ENCODE data around the gene ATP2A2.
"Not testable (repeated sequence)": the region's sequence is repeated elsewhere in the genome, so short reads cannot be mapped to it uniquely, and the experiment has no call there.

ATP2A2 gene

GRCh38 chr12:110246636-110247339, 34.3 kb upstream of the ATP2A2 start:
- FAIRE-seq (no peak), DNase-seq (ENCODE audit: insufficient read length, low spot score) (no peak)
- TF ChIP-seq POLR2AphosphoS5 (IDR thresholded peaks at IDR 0.05; ENCODE audit: low read depth, low read length): no peak
- no peak for TF ChIP-seq SPI1 (IDR thresholded peaks at IDR 0.05; ENCODE audit: low read depth, low read length)
- TF ChIP-seq POU2F2 (IDR thresholded peaks at IDR 0.05; ENCODE audit: low read depth, low read length): no peak
- TF ChIP-seq PAX5 (IDR thresholded peaks at IDR 0.05; ENCODE audit: insufficient read depth, low read length, severe bottlenecking): no peak
- TF ChIP-seq TAF1 (IDR thresholded peaks at IDR 0.05; ENCODE audit: low read depth, low read length): no peak
- TF ChIP-seq POLR2A (IDR thresholded peaks at IDR 0.05; ENCODE audit: low read depth, low read length): no peak

GRCh38 chr12:110247340-110248095, 33.5 kb upstream of the ATP2A2 start:
- FAIRE-seq: no peak
- DNase-seq (ENCODE audit: insufficient read length, low spot score): no peak

GRCh38 chr12:110248096-110248447, 33.0 kb upstream of the ATP2A2 start:
- no peak for FAIRE-seq
- no peak for TF ChIP-seq POLR2A (IDR thresholded peaks at IDR 0.05; ENCODE audit: low read depth, low read length)
- no peak for TF ChIP-seq SPI1 (IDR thresholded peaks at IDR 0.05; ENCODE audit: low read depth, low read length)
- no peak for TF ChIP-seq TAF1 (IDR thresholded peaks at IDR 0.05; ENCODE audit: low read depth, low read length)
- no peak for TF ChIP-seq PAX5 (IDR thresholded peaks at IDR 0.05; ENCODE audit: insufficient read depth, low read length, severe bottlenecking)
- no peak for TF ChIP-seq POU2F2 (IDR thresholded peaks at IDR 0.05; ENCODE audit: low read depth, low read length)
- TF ChIP-seq POLR2AphosphoS5 (IDR thresholded peaks at IDR 0.05; ENCODE audit: low read depth, low read length): no peak

More at GRCh38 chr12:110247340-110248095, 33.5 kb upstream of the ATP2A2 start:
- TF ChIP-seq POLR2A (IDR thresholded peaks at IDR 0.05; ENCODE audit: low read depth, low read length) (no peak), PAX5 (IDR thresholded peaks at IDR 0.05; ENCODE audit: insufficient read depth, low read length, severe bottlenecking) (no peak), POU2F2 (IDR thresholded peaks at IDR 0.05; ENCODE audit: low read depth, low read length) (no peak), POLR2AphosphoS5 (IDR thresholded peaks at IDR 0.05; ENCODE audit: low read depth, low read length) (no peak), SPI1 (IDR thresholded peaks at IDR 0.05; ENCODE audit: low read depth, low read length) (no peak), TAF1 (IDR thresholded peaks at IDR 0.05; ENCODE audit: low read depth, low read length) (no peak)

GRCh38 chr12:110249105-110249504, 31.9 kb upstream of the ATP2A2 start:
- no peak for FAIRE-seq
- no peak for TF ChIP-seq TAF1 (IDR thresholded peaks at IDR 0.05; ENCODE audit: low read depth, low read length)
- no peak for TF ChIP-seq POLR2A (IDR thresholded peaks at IDR 0.05; ENCODE audit: low read depth, low read length)
- TF ChIP-seq SPI1 (IDR thresholded peaks at IDR 0.05; ENCODE audit: low read depth, low read length): no peak
- TF ChIP-seq POLR2AphosphoS5 (IDR thresholded peaks at IDR 0.05; ENCODE audit: low read depth, low read length): no peak
- TF ChIP-seq PAX5 (IDR thresholded peaks at IDR 0.05; ENCODE audit: insufficient read depth, low read length, severe bottlenecking): no peak
- no peak for TF ChIP-seq POU2F2 (IDR thresholded peaks at IDR 0.05; ENCODE audit: low read depth, low read length)
- no peak for DNase-seq (ENCODE audit: insufficient read length, low spot score)

More at GRCh38 chr12:110248096-110248447, 33.0 kb upstream of the ATP2A2 start:
- no peak for DNase-seq (ENCODE audit: insufficient read length, low spot score)

GRCh38 chr12:110249716-110250225, 31.3 kb upstream of the ATP2A2 start:
- DNase-seq (ENCODE audit: insufficient read length, low spot score) (no peak), FAIRE-seq (no peak)
- TF ChIP-seq POU2F2 (IDR thresholded peaks at IDR 0.05; ENCODE audit: low read depth, low read length) (no peak), PAX5 (IDR thresholded peaks at IDR 0.05; ENCODE audit: insufficient read depth, low read length, severe bottlenecking) (no peak), SPI1 (IDR thresholded peaks at IDR 0.05; ENCODE audit: low read depth, low read length) (no peak), POLR2A (IDR thresholded peaks at IDR 0.05; ENCODE audit: low read depth, low read length) (no peak), TAF1 (IDR thresholded peaks at IDR 0.05; ENCODE audit: low read depth, low read length) (no peak), POLR2AphosphoS5 (IDR thresholded peaks at IDR 0.05; ENCODE audit: low read depth, low read length) (no peak)

- no peak for FAIRE-seq
- TF ChIP-seq POLR2AphosphoS5 (IDR thresholded peaks at IDR 0.05; ENCODE audit: low read depth, low read length) (no peak), POLR2A (IDR thresholded peaks at IDR 0.05; ENCODE audit: low read depth, low read length) (no peak), PAX5 (IDR thresholded peaks at IDR 0.05; ENCODE audit: insufficient read depth, low read length, severe bottlenecking) (no peak), TAF1 (IDR thresholded peaks at IDR 0.05; ENCODE audit: low read depth, low read length) (no peak), SPI1 (IDR thresholded peaks at IDR 0.05; ENCODE audit: low read depth, low read length) (no peak), POU2F2 (IDR thresholded peaks at IDR 0.05; ENCODE audit: low read depth, low read length) (no peak)
These were observed 29.7 kb upstream of the ATP2A2 start for GRCh38 chr12:110251381-110251780.

GRCh38 chr12:110252716-110253115, 28.3 kb upstream of the ATP2A2 start:
- FAIRE-seq (no peak), DNase-seq (ENCODE audit: insufficient read length, low spot score) (no peak)
- no peak for TF ChIP-seq PAX5 (IDR thresholded peaks at IDR 0.05; ENCODE audit: insufficient read depth, low read length, severe bottlenecking)
- no peak for TF ChIP-seq POU2F2 (IDR thresholded peaks at IDR 0.05; ENCODE audit: low read depth, low read length)
- TF ChIP-seq SPI1 (IDR thresholded peaks at IDR 0.05; ENCODE audit: low read depth, low read length): no peak
- no peak for TF ChIP-seq POLR2A (IDR thresholded peaks at IDR 0.05; ENCODE audit: low read depth, low read length)
- TF ChIP-seq POLR2AphosphoS5 (IDR thresholded peaks at IDR 0.05; ENCODE audit: low read depth, low read length): no peak
- TF ChIP-seq TAF1 (IDR thresholded peaks at IDR 0.05; ENCODE audit: low read depth, low read length): no peak

More at GRCh38 chr12:110251381-110251780, 29.7 kb upstream of the ATP2A2 start:
- no peak for DNase-seq (ENCODE audit: insufficient read length, low spot score)

- FAIRE-seq: no peak
- no peak for DNase-seq (ENCODE audit: insufficient read length, low spot score)
- TF ChIP-seq SPI1 (IDR thresholded peaks at IDR 0.05; ENCODE audit: low read depth, low read length): no peak
- TF ChIP-seq POLR2AphosphoS5 (IDR thresholded peaks at IDR 0.05; ENCODE audit: low read depth, low read length): no peak
These were observed 27.9 kb upstream of the ATP2A2 start for GRCh38 chr12:110253176-110253575.

- no peak for FAIRE-seq
- TF ChIP-seq SPI1 (IDR thresholded peaks at IDR 0.05; ENCODE audit: low read depth, low read length): no peak
- no peak for TF ChIP-seq PAX5 (IDR thresholded peaks at IDR 0.05; ENCODE audit: insufficient read depth, low read length, severe bottlenecking)
- TF ChIP-seq TAF1 (IDR thresholded peaks at IDR 0.05; ENCODE audit: low read depth, low read length): no peak
- no peak for TF ChIP-seq POLR2AphosphoS5 (IDR thresholded peaks at IDR 0.05; ENCODE audit: low read depth, low read length)
- no peak for TF ChIP-seq POU2F2 (IDR thresholded peaks at IDR 0.05; ENCODE audit: low read depth, low read length)
- no peak for TF ChIP-seq POLR2A (IDR thresholded peaks at IDR 0.05; ENCODE audit: low read depth, low read length)
- no peak for DNase-seq (ENCODE audit: insufficient read length, low spot score)
These were observed 26.0 kb upstream of the ATP2A2 start for GRCh38 chr12:110254971-110255540.

- DNase-seq (ENCODE audit: insufficient read length, low spot score); FAIRE-seq: not testable (repeated sequence)
These were observed 25.1 kb upstream of the ATP2A2 start for GRCh38 chr12:110255890-110256456.

All from GM12891 (cell line).